CMK (cell line): ENCODE measurements around the gene ZIC3.

Source experiments
- DNase-seq: peaks from one replicate; pipeline ENCODE4 v3.0.0-alpha.2; 2010; ENCODE audit warnings: low read depth

Gene ZIC3

DNA sequence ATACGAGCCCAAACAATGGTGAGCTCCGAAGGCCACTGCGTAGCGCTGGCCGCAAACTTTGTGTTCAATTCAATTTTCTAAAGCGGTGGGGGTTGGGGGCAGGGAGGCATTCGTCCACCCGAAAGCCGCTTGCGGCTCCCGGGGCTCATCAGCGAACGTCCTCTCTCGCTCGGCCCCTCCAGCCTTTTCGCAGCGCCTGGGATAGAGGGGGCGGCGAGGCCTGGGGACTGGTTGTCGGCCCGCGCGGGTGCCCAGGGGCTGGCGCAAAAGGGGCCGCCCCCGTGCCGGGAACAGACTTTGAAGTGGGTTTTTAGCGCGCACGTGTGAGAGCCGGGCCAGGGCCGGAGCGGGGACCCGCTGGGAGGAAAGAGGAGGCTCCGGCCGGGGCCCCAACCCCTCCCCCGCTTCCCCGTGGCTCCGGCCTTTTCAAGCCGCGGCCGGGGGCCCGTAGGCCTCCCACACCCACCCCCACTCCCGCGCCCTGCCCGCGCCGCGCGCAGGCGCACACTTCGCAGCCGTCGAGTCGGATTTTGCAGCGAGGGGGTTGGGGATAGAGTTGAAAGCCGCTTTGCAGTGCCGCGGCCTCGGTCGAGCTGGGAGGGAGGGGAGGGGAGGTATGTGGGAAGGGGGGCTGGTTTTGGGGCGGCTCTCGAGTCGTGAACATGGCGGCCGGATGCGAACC is 8.3 kb downstream of the ZIC3 start:
- no peak for DNase-seq

DNA sequence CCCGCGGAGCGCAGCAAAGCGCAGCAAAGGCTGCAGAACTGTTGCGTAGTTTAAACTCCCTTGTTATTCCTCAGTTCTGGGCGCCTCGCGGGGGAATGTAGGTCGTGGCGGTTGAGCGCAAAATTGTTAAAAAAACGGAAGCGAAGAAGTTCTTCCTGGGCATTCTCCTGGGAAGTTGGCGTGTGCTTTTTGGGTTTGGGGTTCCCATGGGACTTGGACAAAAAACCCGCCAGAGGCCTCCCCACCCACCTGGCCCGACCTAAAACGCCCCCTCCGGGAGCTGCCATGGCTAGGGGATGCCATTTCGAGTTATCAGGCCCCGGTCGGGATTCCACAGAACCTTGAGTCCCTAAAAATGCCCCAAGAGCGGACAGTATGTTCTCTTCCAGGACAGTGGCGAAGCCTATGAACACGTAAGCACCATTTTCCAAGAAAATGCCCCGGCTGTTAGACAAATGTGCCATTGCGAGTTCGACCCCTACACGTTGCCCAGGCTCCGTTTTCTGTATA is 8.9 kb downstream of the ZIC3 start:
- DNase-seq: no peak

DNA sequence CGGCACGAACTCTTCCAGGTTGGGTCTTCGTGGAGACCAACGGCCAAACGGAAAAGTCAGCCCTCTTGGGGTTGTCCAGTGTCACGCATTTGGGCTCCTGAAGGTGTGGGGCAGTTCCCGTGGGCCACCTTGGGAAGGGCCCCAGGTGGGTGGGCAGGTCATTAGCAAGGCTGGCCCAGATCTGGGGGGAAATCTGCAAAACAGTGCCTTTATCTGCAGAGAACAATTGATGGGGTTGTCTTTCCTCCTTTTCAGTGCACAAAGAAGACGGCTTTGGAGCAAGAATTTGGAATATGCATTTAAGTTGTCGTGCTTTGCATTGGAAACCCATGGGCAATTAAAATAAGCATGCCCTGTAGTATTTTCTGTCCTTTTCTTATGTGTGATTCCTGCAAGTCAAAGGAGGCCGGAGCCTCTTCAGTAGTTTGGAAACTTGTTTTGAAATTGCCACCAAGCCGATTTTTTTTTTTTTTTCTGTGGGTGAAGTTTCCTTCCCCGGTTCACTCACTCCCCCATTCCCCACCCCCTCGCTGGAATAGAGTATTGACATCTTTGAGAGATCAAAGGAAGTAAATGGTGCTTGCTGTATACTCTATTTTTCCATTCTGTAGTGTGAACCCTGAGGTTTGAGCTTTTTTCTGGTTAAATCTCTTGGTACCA is 9.8 kb downstream of the ZIC3 start:
- no peak for DNase-seq

DNA sequence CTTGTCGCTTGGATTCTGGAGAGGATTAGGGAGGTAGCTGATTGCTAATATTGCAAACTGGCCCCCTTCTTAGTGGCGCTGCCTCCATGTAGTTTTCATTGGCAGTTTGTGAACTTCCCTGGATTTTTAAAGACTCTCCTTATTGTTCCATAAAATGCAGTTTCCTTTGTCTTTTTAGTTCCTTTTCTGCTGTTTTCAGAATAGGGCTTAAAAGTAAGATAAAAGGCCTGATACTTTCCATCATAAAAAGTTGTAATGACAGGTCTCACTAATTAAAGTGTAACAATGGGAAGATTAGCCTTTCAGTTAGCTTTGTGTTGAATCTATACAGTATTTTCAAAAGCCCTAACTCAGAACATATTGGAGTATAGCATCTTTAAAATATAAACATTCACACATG is 21.2 kb downstream of the ZIC3 start:
- DNase-seq: no peak

DNA sequence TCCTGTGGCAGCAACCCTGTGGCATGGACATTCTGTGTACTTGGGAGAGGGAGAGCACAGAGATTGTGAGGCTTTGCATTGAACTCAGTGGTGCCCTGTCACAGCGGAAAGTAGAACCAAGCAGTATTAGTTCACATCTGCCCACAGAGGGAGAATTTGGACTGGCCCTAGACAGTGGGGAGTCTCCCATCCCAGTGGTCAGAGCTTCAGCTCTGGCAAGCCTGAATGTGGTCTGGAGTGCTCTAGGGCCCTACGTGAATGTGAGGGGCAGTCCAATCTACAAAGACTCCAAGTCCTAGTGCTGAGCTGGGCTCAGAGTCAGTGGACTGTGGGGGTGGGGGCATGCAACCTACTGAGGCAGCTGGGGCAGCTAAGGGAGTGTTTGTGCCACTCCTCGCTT is 34.8 kb downstream of the ZIC3 start:
- DNase-seq: no peak
